ENCODE data around the gene SRD5A1. TPM values are rescaled to one million over a fixed set of nuclear protein-coding genes. Genes with fewer than 3 reads are reported as not detected.

SRD5A1 gene
- total RNA-seq, 1 experiment from 2014 or later: 48.8 TPM

DNA sequence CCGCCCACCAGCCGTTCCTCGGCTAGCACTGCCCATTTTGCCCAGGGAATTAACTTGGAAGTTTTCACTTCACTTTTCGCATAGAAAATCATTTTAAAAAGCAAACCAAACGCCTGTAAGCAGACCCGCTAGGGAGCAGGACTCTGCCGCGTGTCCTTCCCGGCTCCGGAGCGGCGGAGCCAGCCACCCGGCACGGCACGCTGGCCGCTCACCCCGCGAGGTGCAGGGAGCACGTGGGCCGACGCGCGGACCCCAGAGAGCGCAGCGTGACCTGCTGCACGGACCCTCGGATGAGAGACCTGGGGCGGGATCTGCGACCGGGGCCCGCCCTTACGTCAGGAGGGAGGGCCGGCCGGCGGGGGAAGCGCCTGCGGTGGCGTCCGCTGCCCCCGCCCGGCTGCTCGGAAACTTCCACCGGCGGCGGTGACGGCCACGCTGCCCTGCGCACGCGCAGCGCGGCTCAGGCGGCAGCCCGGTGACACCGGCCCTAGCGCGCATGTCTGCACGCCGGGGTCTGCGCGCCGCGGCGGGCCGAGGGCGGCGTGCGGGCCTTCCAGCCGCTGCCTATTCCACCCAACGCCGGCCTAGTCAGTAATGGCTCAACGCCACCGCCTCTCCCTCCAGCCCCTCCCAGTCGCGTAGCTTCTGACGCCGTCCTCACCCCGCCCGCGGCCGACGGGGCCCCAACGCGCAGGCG is 79.5 kb downstream of the SRD5A1 start:
- DNase-seq (ENCODE audit: low read depth): peak; percentile 96

DNA sequence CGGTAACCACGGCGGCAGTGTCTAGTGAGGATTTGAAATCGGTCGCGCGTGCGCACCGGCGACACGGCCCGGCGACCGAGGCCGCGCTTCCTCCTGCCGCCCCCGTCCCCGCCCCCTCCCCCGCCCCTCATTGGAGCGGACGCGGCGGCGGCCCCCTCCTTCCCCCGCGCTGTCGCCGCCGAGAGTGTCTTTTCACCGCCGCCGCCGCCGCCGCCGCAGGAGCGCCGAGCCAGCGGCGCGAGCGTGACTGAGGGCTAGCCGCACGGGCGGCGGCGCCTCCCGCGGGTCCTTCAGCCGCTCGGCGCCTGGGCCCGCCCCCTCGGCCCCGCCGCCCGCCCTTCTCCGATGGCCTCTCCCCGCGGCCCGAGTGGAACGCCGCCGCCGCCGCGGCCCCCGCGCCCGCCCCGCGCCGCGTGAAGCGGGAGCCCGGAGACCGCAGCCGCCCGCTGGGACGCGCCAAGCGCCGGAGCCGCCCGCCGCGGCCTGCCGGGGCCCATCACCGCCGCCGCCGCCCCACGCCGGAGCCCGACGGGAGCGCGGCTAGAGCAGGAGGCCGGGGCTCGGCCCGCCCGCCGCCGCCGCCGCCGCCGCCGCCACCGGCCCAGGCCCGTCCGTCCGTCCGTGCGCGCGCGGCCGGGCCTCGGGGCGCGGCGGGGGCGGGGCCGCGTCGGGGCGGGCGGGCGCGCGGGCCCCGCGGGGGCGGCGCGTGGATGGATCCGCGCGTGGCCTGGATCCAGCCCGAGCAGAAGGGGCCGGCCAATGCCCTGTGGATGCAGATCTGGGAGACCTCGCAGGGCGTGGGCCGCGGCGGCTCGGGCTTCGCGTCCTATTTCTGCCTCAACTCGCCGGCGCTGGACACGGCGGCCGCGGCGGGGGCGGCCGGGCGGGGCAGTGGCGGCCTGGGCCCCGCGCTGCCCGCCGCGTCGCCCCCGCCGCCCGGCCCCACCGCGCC is 80.3 kb downstream of the SRD5A1 start, which contains the start of gene TENT4A:
Gene TENT4A (plus strand): TSS at position 159 of the 952 bp plus-strand sequence. CDS start 552 bp downstream, at position 711.
- no peak for DNase-seq (ENCODE audit: low read depth)

DNA sequence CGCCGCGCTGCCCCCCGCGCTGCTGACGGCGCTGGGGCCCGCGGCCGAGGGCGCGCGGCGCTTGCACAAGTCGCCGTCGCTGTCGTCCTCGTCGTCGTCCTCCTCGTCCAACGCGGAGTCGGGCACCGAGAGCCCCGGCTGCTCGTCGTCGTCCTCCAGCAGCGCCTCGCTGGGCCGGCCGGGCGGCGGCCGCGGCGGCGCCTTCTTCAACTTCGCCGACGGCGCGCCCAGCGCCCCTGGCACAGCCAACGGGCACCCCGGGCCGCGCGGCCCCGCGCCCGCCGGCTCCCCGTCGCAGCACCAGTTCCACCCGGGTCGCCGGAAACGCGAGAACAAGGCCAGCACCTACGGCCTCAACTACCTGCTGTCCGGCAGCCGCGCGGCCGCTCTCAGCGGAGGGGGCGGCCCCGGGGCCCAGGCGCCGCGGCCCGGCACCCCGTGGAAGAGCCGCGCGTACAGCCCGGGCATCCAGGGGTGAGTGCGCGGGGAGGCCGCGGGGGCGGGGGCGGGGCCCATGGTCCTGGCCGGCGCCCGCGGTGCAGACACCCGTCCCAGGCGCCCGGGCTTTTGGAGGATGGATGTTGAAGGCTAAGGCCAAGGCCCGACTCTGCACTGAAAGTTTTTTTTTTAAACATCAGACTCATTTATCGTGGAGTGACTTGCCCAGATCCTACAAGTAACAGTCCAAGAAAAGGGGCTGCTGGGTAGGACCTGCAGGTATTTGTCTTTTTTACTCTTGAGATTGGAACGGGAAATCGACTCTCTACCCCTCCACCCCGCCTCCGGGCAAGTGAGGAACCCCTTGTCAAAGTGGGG is 81.2 kb downstream of the SRD5A1 start:
- peak; percentile 39 for DNase-seq (ENCODE audit: low read depth)

DNA sequence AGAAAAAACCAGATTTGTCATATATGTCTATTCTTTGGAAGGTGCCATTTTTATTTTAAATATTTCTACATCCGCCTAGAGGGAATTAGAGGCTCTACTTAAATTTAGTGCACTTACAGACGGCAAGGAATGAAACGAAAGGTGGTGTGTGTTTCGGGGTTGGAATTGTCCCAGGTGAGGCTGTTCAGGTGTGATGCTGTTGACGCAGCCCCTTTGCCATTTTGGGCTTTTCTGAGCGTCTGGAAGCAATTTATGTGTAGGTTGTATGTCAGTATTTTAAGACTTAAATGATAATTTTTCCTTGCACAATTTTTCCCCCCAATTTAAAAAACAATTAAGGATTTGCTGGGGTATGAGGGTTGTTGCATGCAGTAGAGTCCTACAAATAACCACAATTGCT is 82.0 kb downstream of the SRD5A1 start:
- no peak for DNase-seq (ENCODE audit: low read depth)

DNA sequence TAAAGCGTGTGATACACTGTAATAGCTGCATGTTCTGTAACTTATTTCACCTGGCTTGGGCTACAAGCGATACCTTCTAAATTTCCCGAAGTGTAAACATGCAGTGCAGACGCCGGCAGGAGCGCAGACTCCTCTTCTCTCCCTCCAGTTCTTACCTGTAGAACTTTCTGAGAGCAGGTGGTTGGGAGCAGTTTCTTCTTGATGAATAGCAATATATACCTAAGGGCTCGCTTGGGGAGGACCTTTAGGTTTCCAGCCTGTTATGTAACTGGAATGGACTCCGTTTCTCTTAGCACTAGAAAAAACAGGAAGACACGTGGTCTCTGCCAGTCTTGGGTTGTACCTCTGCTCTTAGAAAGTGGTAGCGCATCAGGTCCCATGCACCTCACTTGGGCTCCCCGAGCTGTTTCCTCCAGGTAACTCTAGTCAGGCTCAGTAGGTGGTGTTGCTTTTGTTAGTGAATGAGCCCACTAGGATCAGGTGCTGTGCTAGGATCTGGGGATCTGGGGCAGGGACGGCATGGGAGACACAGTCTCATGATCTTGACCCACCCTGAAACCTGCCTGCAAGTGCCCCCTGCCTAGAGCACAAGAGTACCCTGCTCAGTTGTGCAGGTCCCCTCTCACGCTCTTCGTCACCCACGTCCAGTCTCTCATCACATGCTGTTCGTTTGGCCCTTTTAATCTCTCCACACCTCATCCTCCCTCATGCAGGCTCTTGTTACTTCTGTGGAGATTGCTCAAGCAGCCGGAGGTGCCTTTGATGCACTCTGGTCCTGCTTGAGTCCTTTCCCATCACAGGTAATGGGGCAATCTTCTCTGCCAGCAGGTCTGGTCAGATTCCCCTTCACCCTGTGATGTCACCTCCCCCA is 82.8 kb downstream of the SRD5A1 start:
- no peak for DNase-seq (ENCODE audit: low read depth)

DNA sequence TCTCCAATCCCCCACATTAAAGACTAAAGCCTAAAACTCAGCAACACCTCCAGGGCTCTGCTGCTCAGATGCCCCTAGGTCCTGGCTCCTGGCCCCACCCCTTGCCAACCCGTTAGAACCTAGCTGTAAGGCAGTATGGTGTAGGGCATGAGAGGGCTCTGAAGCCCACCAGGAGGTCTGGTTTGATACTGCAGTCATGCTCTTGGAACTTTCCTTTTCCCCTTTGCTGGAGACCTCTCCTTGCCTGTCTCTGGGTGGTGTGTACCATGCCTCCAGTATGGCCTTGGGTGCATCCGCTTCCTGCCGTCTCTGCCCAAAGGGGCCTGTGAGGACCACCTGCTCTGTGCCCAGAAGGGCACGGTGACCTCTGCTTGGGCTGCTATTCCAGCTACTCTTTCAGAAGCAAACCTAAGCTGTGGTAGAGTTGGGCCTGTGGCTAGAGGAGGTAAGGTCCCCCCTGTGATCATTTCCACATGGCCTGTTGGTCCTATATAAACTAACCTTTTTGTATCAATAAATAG is 83.4 kb downstream of the SRD5A1 start:
- DNase-seq (ENCODE audit: low read depth): no peak

DNA sequence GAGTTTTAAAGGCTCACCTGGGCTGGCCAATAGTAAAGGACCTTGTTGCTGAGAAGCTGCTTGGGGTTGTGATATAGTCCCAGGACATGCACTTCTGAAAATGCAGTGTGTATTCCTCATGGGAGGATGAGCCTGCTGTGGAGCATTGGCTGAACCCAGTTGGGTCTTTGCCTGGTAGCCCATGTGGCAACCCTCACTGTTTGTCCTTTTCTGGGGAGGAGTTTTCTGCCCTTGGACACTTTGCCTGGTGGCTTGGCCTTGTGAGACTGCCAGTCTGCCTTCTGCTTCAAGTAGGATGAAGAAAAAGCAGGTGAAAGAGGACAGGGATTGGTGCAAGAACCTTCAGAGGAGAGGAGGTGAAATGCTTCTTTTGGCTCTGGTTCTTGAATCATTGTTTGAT is 84.0 kb downstream of the SRD5A1 start:
- no peak for DNase-seq (ENCODE audit: low read depth)

DNA sequence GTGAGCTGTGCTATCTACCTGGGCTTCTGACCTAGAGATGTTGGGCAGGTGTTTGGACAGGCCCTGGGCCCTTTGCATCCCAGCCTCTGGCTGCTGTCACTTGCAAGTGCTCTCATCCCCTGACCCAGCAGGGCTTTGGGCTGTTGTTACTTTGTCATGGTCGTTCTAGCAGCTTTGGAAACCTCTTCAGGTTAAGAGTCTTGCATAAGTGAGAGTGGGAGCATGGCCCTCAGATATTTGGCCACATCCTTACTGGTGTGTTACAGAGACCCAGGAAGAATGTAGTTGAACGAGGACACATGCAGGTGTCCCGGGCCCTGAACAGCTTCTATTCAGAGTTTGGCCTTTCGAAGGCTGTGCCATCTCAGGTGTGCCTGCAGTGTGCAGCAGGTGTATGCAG is 84.4 kb downstream of the SRD5A1 start:
- DNase-seq (ENCODE audit: low read depth): no peak

DNA sequence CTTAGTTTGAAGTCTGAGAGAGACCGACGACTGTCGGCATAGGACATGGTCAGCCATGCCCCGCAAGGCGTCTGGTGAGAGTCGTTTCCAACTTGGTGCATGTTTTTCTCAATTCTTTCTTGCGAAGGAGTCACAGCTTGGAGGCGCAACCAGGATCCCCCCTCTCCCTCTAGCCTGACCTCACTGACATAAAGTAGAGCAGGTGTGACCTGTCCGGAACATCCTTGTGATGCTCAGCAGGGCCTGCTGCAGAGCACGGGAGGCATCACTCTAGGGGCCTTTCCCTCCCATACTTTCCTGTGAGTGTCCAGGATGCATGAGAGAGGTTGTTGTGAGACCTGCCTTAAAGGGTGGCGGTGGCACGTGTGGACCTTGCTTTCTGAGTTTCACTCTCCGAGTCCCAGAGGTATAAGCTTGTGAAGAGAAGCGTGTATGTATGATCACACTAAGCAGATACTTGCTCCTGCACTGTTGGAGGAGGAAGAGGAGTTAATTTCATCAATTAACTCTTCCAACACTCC is 85.0 kb downstream of the SRD5A1 start:
- DNase-seq (ENCODE audit: low read depth): no peak

DNA sequence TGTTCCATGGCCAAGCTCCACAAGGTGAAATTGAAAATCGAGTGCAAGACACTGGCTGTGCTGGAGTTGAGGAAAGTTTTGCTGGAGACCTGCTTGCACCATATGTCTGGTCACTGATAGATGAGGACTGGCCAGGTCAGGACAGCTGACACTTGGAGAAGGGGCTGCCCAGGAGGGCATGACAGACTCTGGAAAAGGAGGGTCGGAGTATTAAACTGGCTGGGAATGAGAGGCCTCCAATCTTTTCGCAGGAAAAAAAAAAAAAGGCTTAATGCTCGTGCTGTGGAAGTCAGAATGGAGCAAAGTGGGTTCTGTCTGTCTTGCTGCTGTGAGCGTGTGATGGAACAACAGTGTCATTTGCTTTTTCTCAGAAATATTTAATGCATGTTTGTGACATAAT is 85.5 kb downstream of the SRD5A1 start:
- DNase-seq (ENCODE audit: low read depth): no peak

DNA sequence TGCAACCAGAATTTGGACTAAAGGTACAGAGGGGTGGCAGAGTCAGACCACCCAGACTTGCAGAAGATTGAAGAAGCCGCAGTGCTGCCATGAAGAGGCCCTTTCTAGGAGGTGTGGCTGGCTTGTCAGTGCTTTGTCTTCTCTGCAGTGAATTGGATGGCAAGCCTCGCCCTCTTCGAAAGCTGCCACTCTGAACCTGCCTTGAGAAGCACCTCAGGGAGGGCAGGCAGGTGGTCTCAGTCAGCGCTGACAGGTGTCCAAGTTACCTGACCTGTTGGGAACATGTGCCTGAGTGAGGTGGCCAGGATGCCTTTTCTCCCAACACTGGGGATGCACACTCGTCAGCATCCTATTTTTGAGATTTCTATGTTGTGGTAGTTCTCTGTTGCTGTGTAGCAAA is 86.2 kb downstream of the SRD5A1 start:
- DNase-seq (ENCODE audit: low read depth): no peak

DNA sequence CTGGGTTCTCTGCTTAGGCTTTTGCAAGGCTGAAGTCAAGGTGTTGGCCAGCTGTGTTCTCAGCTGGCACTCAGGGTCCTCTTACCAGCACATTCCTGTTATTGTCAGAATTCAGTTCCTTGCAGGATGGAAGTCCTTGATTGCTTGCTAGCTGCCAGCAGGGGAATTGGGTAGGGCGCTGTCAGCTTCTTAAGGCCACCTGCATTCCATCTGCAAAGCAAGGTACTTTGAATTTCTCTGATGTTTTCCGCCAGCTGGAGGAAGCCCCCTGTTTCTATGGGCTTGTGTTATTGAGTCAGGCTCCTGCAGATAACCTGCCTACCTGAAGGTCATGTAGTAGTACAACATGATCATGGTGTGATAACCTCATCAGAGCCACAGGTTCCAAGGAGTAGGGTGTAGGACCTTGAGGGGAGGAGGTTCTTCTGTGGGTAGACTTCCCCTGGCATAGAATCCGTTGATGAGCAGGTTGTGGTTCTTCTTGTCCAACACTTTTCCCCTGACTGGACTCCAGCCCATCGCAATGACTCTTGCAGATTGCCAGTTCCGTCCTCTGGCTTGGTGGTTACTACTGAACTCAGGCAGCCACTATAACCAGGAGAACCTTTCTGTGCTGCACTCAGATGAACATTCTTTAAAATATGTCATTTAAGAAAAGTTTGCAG is 86.8 kb downstream of the SRD5A1 start:
- no peak for DNase-seq (ENCODE audit: low read depth)

DNA sequence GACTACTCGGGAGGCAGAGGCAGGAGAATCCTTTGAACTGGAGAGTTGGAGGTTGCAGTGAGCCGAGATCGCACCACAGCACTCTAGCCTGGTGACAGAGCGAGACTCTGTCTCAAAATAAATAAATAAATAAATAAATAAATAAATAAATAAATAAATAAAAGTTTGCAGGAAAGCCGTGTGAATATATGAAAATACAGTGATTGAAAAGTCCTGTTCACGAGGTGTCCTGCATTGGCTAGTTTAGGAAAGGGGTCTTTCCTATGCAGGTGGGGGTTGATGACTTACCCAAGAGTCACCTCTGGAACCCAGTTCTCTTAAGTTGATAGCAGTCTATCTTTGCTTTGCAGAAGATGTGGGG is 87.3 kb downstream of the SRD5A1 start:
- DNase-seq (ENCODE audit: low read depth): no peak

DNA sequence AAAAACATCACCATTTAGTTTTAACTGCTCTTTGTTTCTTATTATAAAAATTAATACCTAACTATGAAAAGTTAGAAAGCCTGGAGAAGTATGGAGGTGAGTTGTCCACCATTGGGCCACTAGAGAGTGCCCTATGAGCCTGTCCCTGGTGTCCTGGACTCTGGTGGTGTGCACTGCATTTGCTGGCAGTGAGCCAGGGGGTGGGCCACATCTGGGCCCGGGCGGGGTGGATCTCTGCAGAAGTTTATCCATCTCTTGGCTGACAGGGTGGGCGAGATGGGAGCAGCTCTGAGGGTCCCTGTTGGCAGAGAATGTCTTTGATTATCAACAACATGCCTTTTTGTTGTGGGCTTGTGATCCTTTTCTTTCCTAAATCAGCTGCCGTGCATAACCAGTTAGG is 88.2 kb downstream of the SRD5A1 start:
- DNase-seq (ENCODE audit: low read depth): no peak

DNA sequence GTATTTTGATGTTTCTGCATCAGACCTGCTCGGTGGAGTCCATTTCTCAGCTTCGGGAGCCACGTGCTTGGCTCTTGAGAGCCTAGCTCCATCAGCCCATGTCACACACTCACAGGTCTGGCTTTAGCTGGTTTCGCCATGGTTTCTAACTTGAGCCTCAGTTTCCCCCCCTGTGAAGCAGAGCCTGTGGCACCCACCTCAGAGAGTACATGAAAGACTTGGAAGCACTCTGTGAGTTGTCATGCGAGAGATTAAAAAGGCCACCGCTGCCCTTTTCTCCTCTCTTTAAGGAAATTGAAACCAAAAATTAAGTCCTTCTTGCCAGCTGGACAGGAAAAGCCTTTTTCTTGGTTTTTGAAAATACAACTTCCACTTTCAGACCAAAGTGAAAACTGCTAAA is 88.8 kb downstream of the SRD5A1 start:
- DNase-seq (ENCODE audit: low read depth): no peak

DNA sequence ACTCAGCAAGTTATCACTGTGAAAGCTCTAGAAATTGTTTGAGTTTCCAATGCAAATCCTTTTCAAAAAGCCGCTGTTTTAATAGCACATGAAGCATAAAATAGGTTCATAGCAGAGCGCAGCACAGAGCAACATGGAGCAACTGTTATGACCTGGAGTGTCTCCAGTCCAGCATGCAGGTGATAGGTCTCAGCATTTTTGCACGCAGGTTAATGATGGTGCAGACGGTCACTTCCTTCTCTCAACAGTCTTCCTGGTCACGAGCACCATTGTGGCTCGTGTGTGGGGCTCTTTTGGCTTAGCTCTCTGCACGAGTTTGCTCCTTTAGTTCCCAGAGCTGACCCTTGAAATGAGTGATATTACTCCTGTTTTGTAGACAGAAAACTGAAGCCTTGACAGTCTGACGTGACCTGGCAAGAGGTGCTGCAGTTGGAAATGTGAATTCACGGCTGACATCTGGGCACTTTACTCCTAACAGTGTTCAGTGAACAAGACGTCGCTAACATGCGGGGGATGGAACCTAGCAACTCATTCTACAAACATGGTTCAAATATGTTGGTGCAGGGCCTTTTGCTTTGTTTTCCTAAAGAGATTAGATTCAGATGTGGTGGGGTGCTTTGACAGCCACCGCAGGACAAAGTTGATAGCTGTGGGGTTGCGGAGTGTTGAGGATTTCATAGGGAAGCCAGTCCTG is 90.0 kb downstream of the SRD5A1 start:
- no peak for DNase-seq (ENCODE audit: low read depth)

DNA sequence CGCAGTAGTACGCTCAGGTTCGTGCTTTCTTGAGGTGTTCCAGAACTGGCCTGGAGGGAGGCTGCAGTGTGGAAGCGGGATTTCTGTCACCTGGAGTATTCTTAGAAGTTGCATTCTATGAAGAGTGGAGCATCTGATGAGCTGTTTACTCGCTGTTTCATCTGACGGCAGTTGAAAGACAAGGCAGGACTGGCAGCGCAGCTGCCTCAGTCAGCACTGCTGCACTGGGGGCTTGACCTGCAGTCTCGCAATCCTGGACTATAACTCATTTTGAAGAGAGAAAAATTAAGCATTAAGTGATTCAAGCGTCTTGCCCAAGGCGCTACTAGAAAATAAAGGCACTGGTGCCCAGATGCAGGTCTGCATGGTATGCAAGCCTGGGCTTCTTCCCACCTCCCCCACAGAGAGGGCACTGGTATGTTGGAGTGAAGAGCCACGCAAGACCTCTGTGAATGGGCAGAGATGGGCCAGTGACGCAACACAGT is 90.6 kb downstream of the SRD5A1 start:
- DNase-seq (ENCODE audit: low read depth): no peak

All from M059J (cell line).